ENCODE measurements around the gene FRMD4B.

GRCh38 chr3:69292959-69293574, 92.8 kb downstream of the FRMD4B start:
- TF ChIP-seq, protein P1, sequence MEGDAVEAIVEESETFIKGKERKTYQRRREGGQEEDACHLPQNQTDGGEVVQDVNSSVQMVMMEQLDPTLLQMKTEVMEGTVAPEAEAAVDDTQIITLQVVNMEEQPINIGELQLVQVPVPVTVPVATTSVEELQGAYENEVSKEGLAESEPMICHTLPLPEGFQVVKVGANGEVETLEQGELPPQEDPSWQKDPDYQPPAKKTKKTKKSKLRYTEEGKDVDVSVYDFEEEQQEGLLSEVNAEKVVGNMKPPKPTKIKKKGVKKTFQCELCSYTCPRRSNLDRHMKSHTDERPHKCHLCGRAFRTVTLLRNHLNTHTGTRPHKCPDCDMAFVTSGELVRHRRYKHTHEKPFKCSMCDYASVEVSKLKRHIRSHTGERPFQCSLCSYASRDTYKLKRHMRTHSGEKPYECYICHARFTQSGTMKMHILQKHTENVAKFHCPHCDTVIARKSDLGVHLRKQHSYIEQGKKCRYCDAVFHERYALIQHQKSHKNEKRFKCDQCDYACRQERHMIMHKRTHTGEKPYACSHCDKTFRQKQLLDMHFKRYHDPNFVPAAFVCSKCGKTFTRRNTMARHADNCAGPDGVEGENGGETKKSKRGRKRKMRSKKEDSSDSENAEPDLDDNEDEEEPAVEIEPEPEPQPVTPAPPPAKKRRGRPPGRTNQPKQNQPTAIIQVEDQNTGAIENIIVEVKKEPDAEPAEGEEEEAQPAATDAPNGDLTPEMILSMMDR (IDR thresholded peaks at IDR 0.05), result no peak
- TF ChIP-seq POLR2A (IDR thresholded peaks at IDR 0.05) (no peak), POLR2AphosphoS5 (IDR thresholded peaks at IDR 0.05) (no peak), EP300 (IDR thresholded peaks at IDR 0.05; ENCODE audit: low read depth) (no peak)

Measured in transverse colon (tissue), 4 donors.